Measurements from ENCODE around the gene CDK14.

Gene CDK14

GRCh38 chr7:90877201-90877600, 281.1 kb downstream of the CDK14 start:
- H2AFZ ChIP-seq (ENCODE audit: low read length, unreplicated experiment), result no peak overlapping the region

GRCh38 chr7:90879924-90880323, 283.8 kb downstream of the CDK14 start:
- no peak overlapping the region for H2AFZ ChIP-seq (ENCODE audit: low read length, unreplicated experiment)
- no peak overlapping the region for H3K4me3 ChIP-seq (ENCODE audit: low read depth, low read length)
- H3K79me2 ChIP-seq (ENCODE audit: control insufficient read depth, insufficient read depth, low read length, unreplicated experiment), result peaks cover under 1% of the 10 kb centered on the region
- H3K36me3 ChIP-seq (ENCODE audit: insufficient read depth, low read length), result peaks cover 10% of the 10 kb centered on the region
- no peaks in the 10 kb centered on the region for H3K27me3 ChIP-seq (ENCODE audit: insufficient read depth, low read length)
- H3K4me1 ChIP-seq (ENCODE audit: control insufficient read depth, insufficient read depth, low read length, unreplicated experiment), result no peaks in the 10 kb centered on the region
- H3K27ac ChIP-seq (ENCODE audit: low read depth, low read length), result no peak overlapping the region

More at GRCh38 chr7:90877201-90877600, 281.1 kb downstream of the CDK14 start:
- H3K36me3 ChIP-seq (ENCODE audit: insufficient read depth, low read length), result peaks cover 10% of the 10 kb centered on the region
- no peaks in the 10 kb centered on the region for H3K4me1 ChIP-seq (ENCODE audit: control insufficient read depth, insufficient read depth, low read length, unreplicated experiment)
- no peak overlapping the region for H3K27ac ChIP-seq (ENCODE audit: low read depth, low read length)
- H3K27me3 ChIP-seq (ENCODE audit: insufficient read depth, low read length), result no peaks in the 10 kb centered on the region
- no peak overlapping the region for H3K4me3 ChIP-seq (ENCODE audit: low read depth, low read length)
- H3K79me2 ChIP-seq (ENCODE audit: control insufficient read depth, insufficient read depth, low read length, unreplicated experiment), result peaks cover 2% of the 10 kb centered on the region

- H3K4me3 ChIP-seq (ENCODE audit: low read depth, low read length), result no peak overlapping the region
- no peaks in the 10 kb centered on the region for H3K79me2 ChIP-seq (ENCODE audit: control insufficient read depth, insufficient read depth, low read length, unreplicated experiment)
- H3K27ac ChIP-seq (ENCODE audit: low read depth, low read length), result no peak overlapping the region
- no peaks in the 10 kb centered on the region for H3K36me3 ChIP-seq (ENCODE audit: insufficient read depth, low read length)
- no peaks in the 10 kb centered on the region for H3K27me3 ChIP-seq (ENCODE audit: insufficient read depth, low read length)
- H3K4me1 ChIP-seq (ENCODE audit: control insufficient read depth, insufficient read depth, low read length, unreplicated experiment), result no peaks in the 10 kb centered on the region
- H2AFZ ChIP-seq (ENCODE audit: low read length, unreplicated experiment), result no peak overlapping the region
Measured at GRCh38 chr7:90886416-90886815, 290.3 kb downstream of the CDK14 start.

- Histone ChIP-seq H3K79me2 (ENCODE audit: control insufficient read depth, insufficient read depth, low read length, unreplicated experiment) (no peaks in the 10 kb centered on the region), H3K27me3 (ENCODE audit: insufficient read depth, low read length) (no peaks in the 10 kb centered on the region), H3K4me3 (ENCODE audit: low read depth, low read length) (no peak overlapping the region), H3K4me1 (ENCODE audit: control insufficient read depth, insufficient read depth, low read length, unreplicated experiment) (peaks cover 3% of the 10 kb centered on the region), H3K36me3 (ENCODE audit: insufficient read depth, low read length) (no peaks in the 10 kb centered on the region), H2AFZ (ENCODE audit: low read length, unreplicated experiment) (no peak overlapping the region), H3K27ac (ENCODE audit: low read depth, low read length) (no peak overlapping the region)
Measured at GRCh38 chr7:90889210-90889609, 293.1 kb downstream of the CDK14 start.

GRCh38 chr7:90889644-90890043, 293.5 kb downstream of the CDK14 start:
- Histone ChIP-seq H3K27me3 (ENCODE audit: insufficient read depth, low read length) (no peaks in the 10 kb centered on the region), H3K27ac (ENCODE audit: low read depth, low read length) (no peak overlapping the region), H3K36me3 (ENCODE audit: insufficient read depth, low read length) (no peaks in the 10 kb centered on the region), H3K4me1 (ENCODE audit: control insufficient read depth, insufficient read depth, low read length, unreplicated experiment) (peaks cover 3% of the 10 kb centered on the region), H3K4me3 (ENCODE audit: low read depth, low read length) (no peak overlapping the region), H3K79me2 (ENCODE audit: control insufficient read depth, insufficient read depth, low read length, unreplicated experiment) (no peaks in the 10 kb centered on the region), H2AFZ (ENCODE audit: low read length, unreplicated experiment) (no peak overlapping the region)

- H3K79me2 ChIP-seq (ENCODE audit: control insufficient read depth, insufficient read depth, low read length, unreplicated experiment), result no peaks in the 10 kb centered on the region
- H3K4me1 ChIP-seq (ENCODE audit: control insufficient read depth, insufficient read depth, low read length, unreplicated experiment), result peaks cover 7% of the 10 kb centered on the region
- no peak overlapping the region for H3K4me3 ChIP-seq (ENCODE audit: low read depth, low read length)
- no peaks in the 10 kb centered on the region for H3K36me3 ChIP-seq (ENCODE audit: insufficient read depth, low read length)
- no peak overlapping the region for H3K27ac ChIP-seq (ENCODE audit: low read depth, low read length)
- no peaks in the 10 kb centered on the region for H3K27me3 ChIP-seq (ENCODE audit: insufficient read depth, low read length)
- no peak overlapping the region for H2AFZ ChIP-seq (ENCODE audit: low read length, unreplicated experiment)
Measured at GRCh38 chr7:90891529-90891928, 295.4 kb downstream of the CDK14 start.

GRCh38 chr7:90892213-90892612, 296.1 kb downstream of the CDK14 start:
- Histone ChIP-seq H3K27me3 (ENCODE audit: insufficient read depth, low read length) (no peaks in the 10 kb centered on the region), H3K36me3 (ENCODE audit: insufficient read depth, low read length) (no peaks in the 10 kb centered on the region), H3K4me1 (ENCODE audit: control insufficient read depth, insufficient read depth, low read length, unreplicated experiment) (peaks cover 8% of the 10 kb centered on the region), H3K79me2 (ENCODE audit: control insufficient read depth, insufficient read depth, low read length, unreplicated experiment) (no peaks in the 10 kb centered on the region), H3K27ac (ENCODE audit: low read depth, low read length) (no peak overlapping the region), H3K4me3 (ENCODE audit: low read depth, low read length) (no peak overlapping the region), H2AFZ (ENCODE audit: low read length, unreplicated experiment) (no peak overlapping the region)

GRCh38 chr7:90894122-90894521, 298.0 kb downstream of the CDK14 start:
- H3K4me1 ChIP-seq (ENCODE audit: control insufficient read depth, insufficient read depth, low read length, unreplicated experiment), result peaks cover 8% of the 10 kb centered on the region
- H3K27ac ChIP-seq (ENCODE audit: low read depth, low read length), result no peak overlapping the region
- H3K4me3 ChIP-seq (ENCODE audit: low read depth, low read length), result no peak overlapping the region
- no peaks in the 10 kb centered on the region for H3K79me2 ChIP-seq (ENCODE audit: control insufficient read depth, insufficient read depth, low read length, unreplicated experiment)
- no peak overlapping the region for H2AFZ ChIP-seq (ENCODE audit: low read length, unreplicated experiment)
- H3K36me3 ChIP-seq (ENCODE audit: insufficient read depth, low read length), result no peaks in the 10 kb centered on the region
- H3K27me3 ChIP-seq (ENCODE audit: insufficient read depth, low read length), result no peaks in the 10 kb centered on the region

GRCh38 chr7:90896458-90896857, 300.3 kb downstream of the CDK14 start:
- Histone ChIP-seq H2AFZ (ENCODE audit: low read length, unreplicated experiment) (no peak overlapping the region), H3K27ac (ENCODE audit: low read depth, low read length) (no peak overlapping the region), H3K27me3 (ENCODE audit: insufficient read depth, low read length) (no peaks in the 10 kb centered on the region), H3K79me2 (ENCODE audit: control insufficient read depth, insufficient read depth, low read length, unreplicated experiment) (no peaks in the 10 kb centered on the region), H3K4me1 (ENCODE audit: control insufficient read depth, insufficient read depth, low read length, unreplicated experiment) (peaks cover 8% of the 10 kb centered on the region), H3K4me3 (ENCODE audit: low read depth, low read length) (no peak overlapping the region), H3K36me3 (ENCODE audit: insufficient read depth, low read length) (no peaks in the 10 kb centered on the region; the same call in 1 of the 2 replicates)

- H3K79me2 ChIP-seq (ENCODE audit: control insufficient read depth, insufficient read depth, low read length, unreplicated experiment), result no peaks in the 10 kb centered on the region
- no peak overlapping the region for H3K27ac ChIP-seq (ENCODE audit: low read depth, low read length)
- no peak overlapping the region for H2AFZ ChIP-seq (ENCODE audit: low read length, unreplicated experiment)
- H3K36me3 ChIP-seq (ENCODE audit: insufficient read depth, low read length), result no peaks in the 10 kb centered on the region; the same call in 1 of the 2 replicates
- H3K27me3 ChIP-seq (ENCODE audit: insufficient read depth, low read length), result no peaks in the 10 kb centered on the region
- no peak overlapping the region for H3K4me3 ChIP-seq (ENCODE audit: low read depth, low read length)
- H3K4me1 ChIP-seq (ENCODE audit: control insufficient read depth, insufficient read depth, low read length, unreplicated experiment), result peaks cover 6% of the 10 kb centered on the region
Measured at GRCh38 chr7:90897961-90898469, 301.9 kb downstream of the CDK14 start.

- no peaks in the 10 kb centered on the region for H3K79me2 ChIP-seq (ENCODE audit: control insufficient read depth, insufficient read depth, low read length, unreplicated experiment)
- no peaks in the 10 kb centered on the region; the same call in 1 of the 2 replicates for H3K36me3 ChIP-seq (ENCODE audit: insufficient read depth, low read length)
- peaks cover 6% of the 10 kb centered on the region for H3K4me1 ChIP-seq (ENCODE audit: control insufficient read depth, insufficient read depth, low read length, unreplicated experiment)
- no peaks in the 10 kb centered on the region for H3K27me3 ChIP-seq (ENCODE audit: insufficient read depth, low read length)
- H3K4me3 ChIP-seq (ENCODE audit: low read depth, low read length), result no peak overlapping the region
- H3K27ac ChIP-seq (ENCODE audit: low read depth, low read length), result no peak overlapping the region
- H2AFZ ChIP-seq (ENCODE audit: low read length, unreplicated experiment), result no peak overlapping the region
Measured at GRCh38 chr7:90900628-90901356, 304.7 kb downstream of the CDK14 start.

All from ACC112 (cell line).